Effector memory CD4-positive, alpha-beta T cell (primary cell): ENCODE data around the gene DNAI1.

Source experiments
- DNase-seq, 3 donors: peaks; one replicate each; pipeline ENCODE4 v3.0.0-alpha.2; 2020
- H3K27ac ChIP-seq: 2 replicates; pipeline ENCODE4 v1.7.0; 2013; ENCODE audit warnings: mild to moderate bottlenecking, low read length, moderate library complexity; ENCODE audit not compliant: insufficient read depth, poor library complexity, severe bottlenecking
- H3K27me3 ChIP-seq: replicated peaks from 2 replicates; pipeline ENCODE4 v1.7.0; 2013; ENCODE audit warnings: mild to moderate bottlenecking, low read length; ENCODE audit not compliant: insufficient read depth, control insufficient read depth, poor library complexity, severe bottlenecking
- H3K36me3 ChIP-seq: 2 replicates; pipeline ENCODE4 v1.7.0; 2013; ENCODE audit warnings: mild to moderate bottlenecking, low read length, moderate library complexity; ENCODE audit not compliant: control insufficient read depth, insufficient read depth
- H3K4me1 ChIP-seq: 2 replicates; pipeline ENCODE4 v1.7.0; 2013; ENCODE audit warnings: low read length, mild to moderate bottlenecking; ENCODE audit not compliant: control insufficient read depth, insufficient read depth, poor library complexity, severe bottlenecking
- H3K4me3 ChIP-seq: 2 replicates; pipeline ENCODE4 v1.7.0; 2013; ENCODE audit warnings: low read length, low read depth, mild to moderate bottlenecking; ENCODE audit not compliant: insufficient read depth, poor library complexity, severe bottlenecking
- H3K9me3 ChIP-seq: 2 replicates; pipeline ENCODE4 v1.7.0; 2013; ENCODE audit warnings: mild to moderate bottlenecking, low read length, moderate library complexity; ENCODE audit not compliant: control insufficient read depth
- total RNA-seq, 3 donors: gene quantifications; one replicate each; lab custom pipeline; 2026; lab: John Stamatoyannopoulos, UW

The DNAI1 gene
- total RNA-seq, result 0 reads per million in 3 donors

GRCh38 chr9:34458013-34458958 is at the start of gene DNAI1, which contains the start of gene FAM219A:
Gene DNAI1, plus strand, starts transcription at chr9:34458805. Its CDS starts 201 bp downstream, at chr9:34459006.
Gene FAM219A, minus strand, starts transcription at chr9:34458570. Its CDS starts 307 bp downstream, at chr9:34458263.
- peak; percentile 98 to 99 (median 99) for DNase-seq
- Histone ChIP-seq H3K27me3 (no peaks in the 10 kb centered on the region), H3K36me3 (no peaks in the 10 kb centered on the region), H3K27ac (no peak within 1 kb of the TSS), H3K9me3 (no peaks in the 10 kb centered on the region), H3K4me1 (peaks cover 5% of the 10 kb centered on the region), H3K4me3 (peak within 1 kb of the TSS; percentile 67)

- no peaks in the 10 kb centered on the region for H3K4me1 ChIP-seq
- no peak for DNase-seq
- H3K36me3 ChIP-seq, result no peaks in the 10 kb centered on the region
- H3K4me3 ChIP-seq, result no peak overlapping the region
- no peak overlapping the region for H3K27ac ChIP-seq
- H3K27me3 ChIP-seq, result no peaks in the 10 kb centered on the region
- no peaks in the 10 kb centered on the region for H3K9me3 ChIP-seq
Measured at GRCh38 chr9:34409154-34409553, 49.5 kb upstream of the DNAI1 start.

- no peak for DNase-seq
- Histone ChIP-seq H3K27me3 (no peaks in the 10 kb centered on the region), H3K36me3 (no peaks in the 10 kb centered on the region), H3K9me3 (no peaks in the 10 kb centered on the region), H3K27ac (no peak overlapping the region), H3K4me3 (no peak overlapping the region), H3K4me1 (no peaks in the 10 kb centered on the region)
Measured at GRCh38 chr9:34412336-34412735, 46.3 kb upstream of the DNAI1 start.

GRCh38 chr9:34413231-34413852 is 45.3 kb upstream of the DNAI1 start:
- Histone ChIP-seq H3K4me1 (no peaks in the 10 kb centered on the region), H3K4me3 (no peak overlapping the region), H3K36me3 (no peaks in the 10 kb centered on the region), H3K27me3 (no peaks in the 10 kb centered on the region), H3K27ac (no peak overlapping the region), H3K9me3 (no peaks in the 10 kb centered on the region)
- DNase-seq, result no peak

GRCh38 chr9:34417734-34418133 is 40.9 kb upstream of the DNAI1 start:
- DNase-seq, result no peak
- Histone ChIP-seq H3K36me3 (no peaks in the 10 kb centered on the region), H3K4me1 (no peaks in the 10 kb centered on the region), H3K9me3 (no peaks in the 10 kb centered on the region), H3K27ac (no peak overlapping the region), H3K4me3 (no peak overlapping the region), H3K27me3 (no peaks in the 10 kb centered on the region)

- no peaks in the 10 kb centered on the region for H3K9me3 ChIP-seq
- H3K4me3 ChIP-seq, result no peak overlapping the region
Measured at GRCh38 chr9:34419716-34420504, 38.7 kb upstream of the DNAI1 start.

GRCh38 chr9:34426347-34427074 is 32.1 kb upstream of the DNAI1 start:
- no peak for DNase-seq

More at GRCh38 chr9:34419716-34420504, 38.7 kb upstream of the DNAI1 start:
- DNase-seq, result no peak
- Histone ChIP-seq H3K4me1 (no peaks in the 10 kb centered on the region), H3K27ac (no peak overlapping the region), H3K27me3 (no peaks in the 10 kb centered on the region), H3K36me3 (no peaks in the 10 kb centered on the region)

GRCh38 chr9:34428325-34428958 is 30.2 kb upstream of the DNAI1 start:
- Histone ChIP-seq H3K9me3 (no peaks in the 10 kb centered on the region), H3K27me3 (no peaks in the 10 kb centered on the region), H3K4me3 (no peak overlapping the region), H3K36me3 (no peaks in the 10 kb centered on the region), H3K27ac (no peak overlapping the region), H3K4me1 (no peaks in the 10 kb centered on the region)
- no peak for DNase-seq

More at GRCh38 chr9:34426347-34427074, 32.1 kb upstream of the DNAI1 start:
- H3K4me1 ChIP-seq, result no peaks in the 10 kb centered on the region
- H3K27ac ChIP-seq, result no peak overlapping the region
- H3K4me3 ChIP-seq, result no peak overlapping the region
- no peaks in the 10 kb centered on the region for H3K9me3 ChIP-seq
- H3K27me3 ChIP-seq, result no peaks in the 10 kb centered on the region
- no peaks in the 10 kb centered on the region for H3K36me3 ChIP-seq
